K562 (cell line): ENCODE data around the gene DAB1. TPM values are rescaled to one million over a fixed set of nuclear protein-coding genes. Genes with fewer than 3 reads are reported as not detected.

Source experiments
- ATAC-seq: fragments of 200-7000 bp; cut with Tn5 transposase; 3 replicates; pipeline ENCODE4 v1.9.1; 2020; ENCODE audit warnings: moderate library complexity
- BruUV-seq: library from RNA; stranded (reverse); fragments of 400-500 nt; replicated peaks from 2 replicates; lab custom pipeline; 2021; lab: Mats Ljungman, UMichigan
- CTCF ChIA-PET: fragments of 300-600 bp; formaldehyde crosslinking; extraction: SDS; loops from one replicate; lab custom pipeline; 2021; ENCODE audit warnings: low intra/inter-chr PET ratio; lab: Yijun Ruan, JAX
- POLR2A ChIA-PET: fragments of 300-600, 350-650 bp; sonication (Branson Sonifier 250); formaldehyde crosslinking; extraction: SDS; loops from one replicate; lab custom pipeline; 2021; ENCODE audit warnings: antibody characterized with exemption, inconsistent platforms; lab: Yijun Ruan, JAX
- DNase-seq, 4 experiments: peaks; one replicate each; pipeline versions ENCODE4 v3.0.0 to v3.0.0-alpha.2; 2011 to 2018; ENCODE audit warnings: low spot score in 3 of 4, mixed read lengths in 3 of 4; ENCODE audit errors: extremely low read depth in 1 of 4
- FAIRE-seq: peaks from 2 replicates; lab custom pipeline; 2011; peaks lifted over from hg19 to GRCh38; lab: Jason Lieb, UNC
- H2AFZ ChIP-seq: 2 replicates; pipeline ENCODE4 v1.6.0; 2011; ENCODE audit warnings: low read depth, low read length, control low read depth, inconsistent platforms
- H3K27ac ChIP-seq: fragments of 200-600 bp; 3 replicates; pipeline ENCODE4 v1.8.0; 2011; ENCODE audit warnings: low read depth, mild to moderate bottlenecking, control low read depth, inconsistent platforms, low read length, moderate library complexity, mixed read lengths; ENCODE audit errors: extremely low read depth
- H3K27me3 ChIP-seq, 2 experiments: fragments of 300-600 bp in 1 of 2; 2 replicates in 1 of 2; 3 replicates in 1 of 2; pipeline versions ENCODE4 v1.6.0 to v1.8.0; 2011; ENCODE audit warnings: inconsistent platforms in 2 of 2, low read length in 2 of 2, mild to moderate bottlenecking in 1 of 2, mixed read lengths in 1 of 2, moderate library complexity in 1 of 2; ENCODE audit not compliant: control insufficient read depth in 2 of 2, insufficient read depth in 2 of 2
- H3K36me3 ChIP-seq: fragments of 300-600 bp; 3 replicates; pipeline ENCODE4 v1.8.0; 2011; ENCODE audit warnings: mild to moderate bottlenecking, low read length, inconsistent platforms; ENCODE audit not compliant: control insufficient read depth, insufficient read depth
- H3K4me1 ChIP-seq, 2 experiments: fragments of 200-600 bp in 1 of 2; replicated peaks in 1 of 2; 2 replicates in 1 of 2; 3 replicates in 1 of 2; pipeline versions ENCODE4 v1.5.1 to v1.8.0; 2011; ENCODE audit warnings: inconsistent platforms in 2 of 2, low read length in 2 of 2, mild to moderate bottlenecking in 1 of 2, mixed read lengths in 1 of 2, moderate library complexity in 1 of 2; ENCODE audit not compliant: control insufficient read depth in 2 of 2, insufficient read depth in 2 of 2
- H3K4me2 ChIP-seq: 2 replicates; pipeline ENCODE4 v1.6.1; 2011; ENCODE audit warnings: low read length, control low read depth, inconsistent platforms, mixed read lengths; ENCODE audit not compliant: insufficient read depth
- H3K4me3 ChIP-seq: fragments of 200-600 bp; sonication (generic), shearing (Covaris generic); 2 replicates; pipeline ENCODE4 v1.5.1; 2016; ENCODE audit warnings: control low read depth, inconsistent platforms
- H3K79me2 ChIP-seq: fragments of 200-600 bp; 3 replicates; pipeline ENCODE4 v1.8.0; 2011; ENCODE audit warnings: low read length, inconsistent platforms; ENCODE audit not compliant: control insufficient read depth, insufficient read depth
- H3K9ac ChIP-seq, 2 experiments: 2 replicates each; pipeline versions ENCODE4 v1.6.0 to v1.6.1; 2011; ENCODE audit warnings: low read depth in 2 of 2, low read length in 2 of 2, control low read depth in 1 of 2, inconsistent platforms in 1 of 2, mild to moderate bottlenecking in 1 of 2, mixed read lengths in 1 of 2; ENCODE audit not compliant: insufficient read depth in 1 of 2
- H3K9me1 ChIP-seq: one replicate; pipeline ENCODE4 v1.6.0; 2011; ENCODE audit warnings: inconsistent platforms, mild to moderate bottlenecking, low read length, moderate library complexity; ENCODE audit not compliant: control insufficient read depth, insufficient read depth
- H3K9me3 ChIP-seq: replicated peaks from 2 replicates; pipeline ENCODE4 v1.5.1; 2011; ENCODE audit warnings: low read depth, low read length, inconsistent platforms; ENCODE audit not compliant: control insufficient read depth, insufficient read depth
- H4K20me1 ChIP-seq: replicated peaks from 2 replicates; pipeline ENCODE4 v1.6.1; 2011; ENCODE audit warnings: low read length, inconsistent platforms, mixed read lengths; ENCODE audit not compliant: control insufficient read depth, insufficient read depth
- CBFA2T3 ChIP-seq: fragments of 450-650 bp; IDR thresholded peaks from 2 replicates; pipeline ENCODE4 v1.6.1; 2017
- CREM ChIP-seq: IDR thresholded peaks from 2 replicates; pipeline ENCODE4 v1.6.1; 2014; ENCODE audit warnings: antibody characterized with exemption, low read depth
- FOXK1 ChIP-seq: sonication (generic); formaldehyde crosslinking; IDR thresholded peaks from 2 replicates; pipeline ENCODE4 v1.8.0; 2022; ENCODE audit warnings: missing genetic modification reagents, mild to moderate bottlenecking, borderline replicate concordance
- GABPB2 ChIP-seq: fragments of 250-450 bp; sonication (Bioruptor Pico); conservative IDR thresholded peaks from 2 replicates; pipeline ENCODE4 v1.5.1; 2021; ENCODE audit warnings: mild to moderate bottlenecking
- GTF2F1 ChIP-seq: IDR thresholded peaks from 2 replicates; pipeline ENCODE4 v1.6.1; 2011; ENCODE audit warnings: low read depth, low read length, improper control_type of control experiment
- HDAC1 ChIP-seq, 2 experiments: fragments of 450-650 bp; IDR thresholded peaks; 2 replicates each; pipeline ENCODE4 v1.6.1; 2016 to 2017; ENCODE audit warnings: inconsistent platforms in 1 of 2, mild to moderate bottlenecking in 1 of 2, moderate library complexity in 1 of 2
- JUND ChIP-seq, 2 experiments: IDR thresholded peaks; 2 replicates in 1 of 2; 3 replicates in 1 of 2; pipeline ENCODE4 v1.6.1; 2011; ENCODE audit warnings: borderline replicate concordance in 2 of 2, low read depth in 2 of 2, low read length in 2 of 2, improper control_type of control experiment in 1 of 2, missing biosample characterization in 1 of 2, missing genetic modification characterization in 1 of 2, missing genetic modification reagents in 1 of 2
- SMC3 ChIP-seq: conservative IDR thresholded peaks from 2 replicates; pipeline ENCODE4 v1.6.1; 2011; ENCODE audit warnings: low read depth, low read length, improper control_type of control experiment; ENCODE audit not compliant: insufficient read depth
- STAG1 ChIP-seq: sonication (generic); formaldehyde crosslinking; IDR thresholded peaks from 2 replicates; pipeline ENCODE4 v1.5.0; 2020; ENCODE audit warnings: missing genetic modification reagents, borderline replicate concordance
- ZFP1 ChIP-seq: fragments of 450-650 bp; formaldehyde crosslinking; IDR thresholded peaks from 2 replicates; pipeline ENCODE4 v1.4.0; 2020; ENCODE audit warnings: mild to moderate bottlenecking, mixed read lengths
- ZNF143 ChIP-seq: sonication (generic); formaldehyde crosslinking; IDR thresholded peaks from 2 replicates; pipeline ENCODE4 v1.9.0; 2022; ENCODE audit warnings: mild to moderate bottlenecking, missing genetic modification reagents
- ZNF41 ChIP-seq: fragments of 250-450 bp; sonication (Bioruptor Pico); conservative IDR thresholded peaks from 2 replicates; pipeline ENCODE4 v1.4.0; 2020; ENCODE audit warnings: mild to moderate bottlenecking
- ZSCAN32 ChIP-seq: fragments of 450-650 bp; formaldehyde crosslinking; IDR thresholded peaks from 2 replicates; pipeline ENCODE4 v1.4.0; 2020; ENCODE audit warnings: mild to moderate bottlenecking, moderate library complexity
- WGBS: fragments of 100-300 bp; shearing (Covaris generic); methylation state at CpG from one replicate; pipeline ENCODE4 v1.1.6; 2016; ENCODE audit warnings: low coverage, mixed read lengths; ENCODE audit not compliant: insufficient coverage; ENCODE audit errors: missing lambda C conversion rate; 5-methylcytosine and 5-hydroxymethylcytosine counted together
- in situ Hi-C: fragments of 300-500 bp; cut with MboI; formaldehyde crosslinking; loops from 4 replicates; pipeline ENCODE4 v1.15.0; 2018; ENCODE audit warnings: inconsistent platforms, mixed read lengths
- intact Hi-C: fragments of 100-400 bp; cut with micrococcal nuclease; formaldehyde crosslinking; loops from 2 replicates; pipeline ENCODE4 v1.14.2; 2022
- polyA plus RNA-seq, 8 experiments: library from polyadenylated mRNA; depleted of rRNA in 4 of 8; stranded (reverse) in 5 of 8; unstranded in 3 of 8; fragments of >200 nt; fragmentation: Nextera tagmentation in 2 of 8; fragmentation: Illumina TruSeq in 1 of 8; extraction: Ambion mirVana in 2 of 8; extraction: Trizol in 1 of 8; gene quantifications; 2 replicates each; pipeline versions ENCODE4 v1.2.1 to v1.2.3, GENCODE V29; 2011 to 2014; ENCODE audit warnings: inconsistent platforms in 1 of 8, missing spikeins in 1 of 8
- total RNA-seq, 7 experiments: library from RNA; depleted of rRNA in 6 of 7; stranded (reverse); fragments of >200 nt in 6 of 7; fragmentation: Illumina TruSeq in 2 of 7; extraction: Trizol in 2 of 7; gene quantifications; 2 replicates each; pipeline versions ENCODE4 v1.2.1 to v1.2.3, GENCODE V29; 2011 to 2021; ENCODE audit warnings: low replicate concordance in 1 of 7
- TF ChIP-seq, protein P1 (sequence below): sonication (generic); formaldehyde crosslinking; IDR thresholded peaks from 2 replicates; pipeline ENCODE4 v1.9.0; 2022; ENCODE audit warnings: mild to moderate bottlenecking, missing genetic modification reagents
- TF ChIP-seq, protein P2 (sequence below): sonication (generic); formaldehyde crosslinking; IDR thresholded peaks from 2 replicates; pipeline ENCODE4 v1.4.0; 2020; ENCODE audit warnings: mild to moderate bottlenecking, missing genetic modification reagents
- TF ChIP-seq, protein P3 (sequence below): fragments of 250-450 bp; sonication (Bioruptor Pico); IDR thresholded peaks from 2 replicates; pipeline ENCODE4 v1.6.1; 2021; ENCODE audit warnings: mild to moderate bottlenecking

The DAB1 gene
- total and polyA plus RNA-seq, 9 of the 15 experiments (the other 6 are each of a cell fraction or from before 2014, with no cell fraction given): not detected

GRCh38 chr1:57134803-57135202 lies 289.1 kb downstream of the DAB1 start:
- ChIA-PET CTCF (no interaction called here), POLR2A (no interaction called here)
- intact Hi-C loops: no loop called here
- H4K20me1 ChIP-seq: no peaks in the 10 kb centered on the region
- ATAC-seq (no peak), DNase-seq (no peak), FAIRE-seq (no peak)
- no peak overlapping the region for H3K27ac ChIP-seq
- no peak overlapping the region for H3K4me2 ChIP-seq
- H3K27me3 ChIP-seq: no peaks in the 10 kb centered on the region; a peak in 2 of 5 replicates
- H3K9me3 ChIP-seq: no peaks in the 10 kb centered on the region
- H3K79me2 ChIP-seq: no peaks in the 10 kb centered on the region
- 0% methylated on average over 1 of the region's 1 CpG for WGBS
- no peaks in the 10 kb centered on the region for H3K4me1 ChIP-seq
- BruUV-seq: no TSS peak
- H3K36me3 ChIP-seq: no peaks in the 10 kb centered on the region
- no peak overlapping the region for H3K9ac ChIP-seq
- no peak overlapping the region for H3K4me3 ChIP-seq
- in situ Hi-C loops: no loop called here
- no peak for TF ChIP-seq STAG1 (CRISPR knock-in tag)
- no peak for TF ChIP-seq JUND (IDR thresholded peaks at IDR 0.05; ENCODE audit: borderline replicate concordance, low read depth, low read length)
- TF ChIP-seq JUND (tag; IDR thresholded peaks at IDR 0.05; ENCODE audit: borderline replicate concordance, low read depth, low read length): no peak
- no peak for TF ChIP-seq GTF2F1
- no peak for TF ChIP-seq CREM
- TF ChIP-seq FOXK1: no peak
- no peaks in the 10 kb centered on the region for H3K9me1 ChIP-seq
- H2AFZ ChIP-seq: no peak overlapping the region

GRCh38 chr1:57133686-57134085 lies 290.2 kb downstream of the DAB1 start:
- no TSS peak for BruUV-seq
- TF ChIP-seq GABPB2 (CRISPR knock-in tag): no peak
- TF ChIP-seq ZNF143 (CRISPR knock-in tag): no peak
- no peak for TF ChIP-seq ZNF41 (CRISPR knock-in tag)
- no peak for TF ChIP-seq HDAC1 (IDR thresholded peaks at IDR 0.05)
- TF ChIP-seq, protein P1, sequence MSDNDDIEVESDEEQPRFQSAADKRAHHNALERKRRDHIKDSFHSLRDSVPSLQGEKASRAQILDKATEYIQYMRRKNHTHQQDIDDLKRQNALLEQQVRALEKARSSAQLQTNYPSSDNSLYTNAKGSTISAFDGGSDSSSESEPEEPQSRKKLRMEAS: no peak
- TF ChIP-seq, protein P2, sequence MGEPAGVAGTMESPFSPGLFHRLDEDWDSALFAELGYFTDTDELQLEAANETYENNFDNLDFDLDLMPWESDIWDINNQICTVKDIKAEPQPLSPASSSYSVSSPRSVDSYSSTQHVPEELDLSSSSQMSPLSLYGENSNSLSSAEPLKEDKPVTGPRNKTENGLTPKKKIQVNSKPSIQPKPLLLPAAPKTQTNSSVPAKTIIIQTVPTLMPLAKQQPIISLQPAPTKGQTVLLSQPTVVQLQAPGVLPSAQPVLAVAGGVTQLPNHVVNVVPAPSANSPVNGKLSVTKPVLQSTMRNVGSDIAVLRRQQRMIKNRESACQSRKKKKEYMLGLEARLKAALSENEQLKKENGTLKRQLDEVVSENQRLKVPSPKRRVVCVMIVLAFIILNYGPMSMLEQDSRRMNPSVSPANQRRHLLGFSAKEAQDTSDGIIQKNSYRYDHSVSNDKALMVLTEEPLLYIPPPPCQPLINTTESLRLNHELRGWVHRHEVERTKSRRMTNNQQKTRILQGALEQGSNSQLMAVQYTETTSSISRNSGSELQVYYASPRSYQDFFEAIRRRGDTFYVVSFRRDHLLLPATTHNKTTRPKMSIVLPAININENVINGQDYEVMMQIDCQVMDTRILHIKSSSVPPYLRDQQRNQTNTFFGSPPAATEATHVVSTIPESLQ (CRISPR knock-in tag): no peak
- TF ChIP-seq ZSCAN32 (CRISPR knock-in tag): no peak
- TF ChIP-seq CBFA2T3: no peak
- TF ChIP-seq SMC3: no peak
- TF ChIP-seq ZFP1 (CRISPR knock-in tag): no peak
- TF ChIP-seq, protein P3, sequence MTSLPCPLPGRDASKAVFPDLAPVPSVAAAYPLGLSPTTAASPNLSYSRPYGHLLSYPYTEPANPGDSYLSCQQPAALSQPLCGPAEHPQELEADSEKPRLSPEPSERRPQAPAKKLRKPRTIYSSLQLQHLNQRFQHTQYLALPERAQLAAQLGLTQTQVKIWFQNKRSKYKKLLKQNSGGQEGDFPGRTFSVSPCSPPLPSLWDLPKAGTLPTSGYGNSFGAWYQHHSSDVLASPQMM (CRISPR knock-in tag): no peak

More at GRCh38 chr1:57133686-57134085, 290.2 kb downstream of the DAB1 start:
- DNase-seq (no peak), ATAC-seq (no peak), FAIRE-seq (no peak)
- H3K79me2 ChIP-seq: no peaks in the 10 kb centered on the region
- intact Hi-C loops: no loop called here
- no peak overlapping the region for H3K4me2 ChIP-seq
- H4K20me1 ChIP-seq: no peaks in the 10 kb centered on the region
- 0% methylated on average over 1 of the region's 1 CpG for WGBS
- H3K9ac ChIP-seq: no peak overlapping the region
- H3K9me1 ChIP-seq: no peaks in the 10 kb centered on the region
- POLR2A ChIA-PET: no interaction called here
- CTCF ChIA-PET: no interaction called here
- no peaks in the 10 kb centered on the region for H3K9me3 ChIP-seq
- H3K4me1 ChIP-seq: no peaks in the 10 kb centered on the region
- H3K36me3 ChIP-seq: no peaks in the 10 kb centered on the region
- H3K27ac ChIP-seq: no peak overlapping the region
- no peak overlapping the region for H3K4me3 ChIP-seq
- in situ Hi-C loops: no loop called here
- H2AFZ ChIP-seq: no peak overlapping the region
- H3K27me3 ChIP-seq: no peaks in the 10 kb centered on the region; a peak in 2 of 5 replicates
